ENCODE data around the gene TRPM1. TPM values are rescaled to one million over a fixed set of nuclear protein-coding genes. Genes with fewer than 3 reads are reported as not detected.

The TRPM1 gene
- total RNA-seq, 1 donor from 2014 or later: not detected

- Mint-ChIP-seq H3K4me1 (ENCODE audit: unreplicated experiment) (no peaks in the 10 kb centered on the region), H3K36me3 (ENCODE audit: unreplicated experiment) (no peaks in the 10 kb centered on the region), H3K4me3 (ENCODE audit: unreplicated experiment) (no peak overlapping the region), H3K9me3 (ENCODE audit: unreplicated experiment) (peaks cover 4% of the 10 kb centered on the region), H3K27ac (ENCODE audit: unreplicated experiment) (no peak overlapping the region), H3K27me3 (ENCODE audit: unreplicated experiment) (peaks cover 28% of the 10 kb centered on the region)
- no peak for DNase-seq (ENCODE audit: extremely low spot score, unreplicated experiment)
- no peak for TF ChIP-seq CTCF (IDR thresholded peaks at IDR 0.05)
Observed at GRCh38 chr15:31136016-31136415, 34.5 kb upstream of the TRPM1 start.

DNA sequence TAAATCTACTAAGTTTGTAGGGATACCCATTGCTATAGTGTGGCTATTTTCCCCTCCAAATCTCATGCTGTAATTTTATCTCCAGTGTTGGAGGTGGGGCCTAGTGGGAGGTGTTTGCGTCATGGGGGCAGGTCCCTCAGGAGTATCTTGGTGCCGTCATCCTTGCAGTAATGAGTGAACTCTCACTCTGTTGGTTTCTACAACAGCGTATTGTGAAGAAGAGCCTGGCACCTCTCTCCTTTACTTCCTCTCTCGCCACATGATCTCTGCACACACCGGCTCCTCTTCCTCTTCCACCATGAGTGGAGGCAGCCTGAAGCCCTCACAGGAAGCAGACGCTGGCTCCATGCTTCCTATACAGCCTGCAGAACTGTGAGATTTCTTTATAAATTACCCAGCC lies 34.0 kb upstream of the TRPM1 start:
- DNase-seq (ENCODE audit: extremely low spot score, unreplicated experiment): peak; percentile 40
- Mint-ChIP-seq H3K4me3 (ENCODE audit: unreplicated experiment) (no peak overlapping the region), H3K9me3 (ENCODE audit: unreplicated experiment) (peaks cover 4% of the 10 kb centered on the region), H3K27me3 (ENCODE audit: unreplicated experiment) (peaks cover 31% of the 10 kb centered on the region), H3K36me3 (ENCODE audit: unreplicated experiment) (no peaks in the 10 kb centered on the region), H3K4me1 (ENCODE audit: unreplicated experiment) (no peaks in the 10 kb centered on the region), H3K27ac (ENCODE audit: unreplicated experiment) (no peak overlapping the region)
- TF ChIP-seq CTCF (IDR thresholded peaks at IDR 0.05): no peak

DNA sequence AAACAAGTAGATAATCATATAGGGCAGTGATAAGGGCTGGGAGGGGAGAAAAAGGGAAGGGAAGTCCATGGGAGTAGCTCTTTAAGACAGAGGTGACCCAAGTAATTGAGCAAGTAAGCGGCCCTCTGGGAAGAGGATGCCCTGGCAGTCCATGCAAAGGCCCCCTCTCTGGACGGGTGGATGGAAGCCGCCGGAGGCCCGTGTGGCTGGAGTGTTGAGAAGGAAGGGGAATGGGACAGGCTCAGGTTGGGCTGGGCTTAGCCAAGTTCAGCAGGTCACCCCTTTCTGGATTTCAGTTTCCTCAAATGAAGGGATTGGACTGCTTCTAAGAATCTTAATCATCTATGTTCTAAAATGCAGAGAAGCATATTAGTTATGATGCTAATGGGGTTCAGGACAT lies 32.4 kb upstream of the TRPM1 start:
- TF ChIP-seq CTCF (IDR thresholded peaks at IDR 0.05): no peak
- Mint-ChIP-seq H3K4me1 (ENCODE audit: unreplicated experiment) (no peaks in the 10 kb centered on the region), H3K27me3 (ENCODE audit: unreplicated experiment) (peaks cover 35% of the 10 kb centered on the region), H3K36me3 (ENCODE audit: unreplicated experiment) (no peaks in the 10 kb centered on the region), H3K27ac (ENCODE audit: unreplicated experiment) (no peak overlapping the region), H3K9me3 (ENCODE audit: unreplicated experiment) (peaks cover 4% of the 10 kb centered on the region), H3K4me3 (ENCODE audit: unreplicated experiment) (no peak overlapping the region)
- DNase-seq (ENCODE audit: extremely low spot score, unreplicated experiment): peak; percentile 66

GRCh38 chr15:31131853-31132375 lies 30.4 kb upstream of the TRPM1 start:
- TF ChIP-seq CTCF (IDR thresholded peaks at IDR 0.05): no peak
- Mint-ChIP-seq H3K36me3 (ENCODE audit: unreplicated experiment) (no peaks in the 10 kb centered on the region), H3K4me1 (ENCODE audit: unreplicated experiment) (no peaks in the 10 kb centered on the region), H3K4me3 (ENCODE audit: unreplicated experiment) (no peak overlapping the region), H3K27me3 (ENCODE audit: unreplicated experiment) (peaks cover 28% of the 10 kb centered on the region), H3K9me3 (ENCODE audit: unreplicated experiment) (peaks cover 4% of the 10 kb centered on the region), H3K27ac (ENCODE audit: unreplicated experiment) (no peak overlapping the region)
- DNase-seq (ENCODE audit: extremely low spot score, unreplicated experiment): no peak

GRCh38 chr15:31130576-31131237 lies 29.2 kb upstream of the TRPM1 start:
- no peak for DNase-seq (ENCODE audit: extremely low spot score, unreplicated experiment)
- peaks cover 3% of the 10 kb centered on the region for H3K9me3 Mint-ChIP-seq (ENCODE audit: unreplicated experiment)

More at GRCh38 chr15:31130576-31131237, 29.2 kb upstream of the TRPM1 start:
- no peak overlapping the region for H3K27ac Mint-ChIP-seq (ENCODE audit: unreplicated experiment)
- no peak overlapping the region for H3K4me3 Mint-ChIP-seq (ENCODE audit: unreplicated experiment)
- H3K36me3 Mint-ChIP-seq (ENCODE audit: unreplicated experiment): no peaks in the 10 kb centered on the region
- H3K4me1 Mint-ChIP-seq (ENCODE audit: unreplicated experiment): no peaks in the 10 kb centered on the region
- peaks cover 18% of the 10 kb centered on the region for H3K27me3 Mint-ChIP-seq (ENCODE audit: unreplicated experiment)
- TF ChIP-seq CTCF (IDR thresholded peaks at IDR 0.05): no peak

Measured in osteocyte (in vitro differentiated cells).